CD14-positive monocyte (primary cell): ENCODE measurements around the gene PERCC1. TPM values are rescaled to one million over a fixed set of nuclear protein-coding genes. Genes with fewer than 3 reads are reported as not detected.

Experiments
- DNase-seq, 3 donors: peaks; one replicate each; pipeline ENCODE4 v3.0.0-alpha.2; 2011 to 2022
- H2AFZ ChIP-seq: 2 replicates; pipeline ENCODE4 v1.6.0; 2012; ENCODE audit warnings: mild to moderate bottlenecking, low read depth, low read length, inconsistent platforms; ENCODE audit not compliant: insufficient read depth, poor library complexity, severe bottlenecking
- H3K27ac ChIP-seq, 2 donors: 1 replicate in 1 of 2; 2 replicates in 1 of 2; pipeline ENCODE4 v1.5.1; 2012 to 2013; ENCODE audit warnings: low read length in 2 of 2, control low read depth in 1 of 2, inconsistent platforms in 1 of 2, low read depth in 1 of 2, mild to moderate bottlenecking in 1 of 2
- H3K27me3 ChIP-seq, 2 donors: one replicate each; pipeline versions ENCODE4 v1.6.0 to v1.6.1; 2011 to 2013; ENCODE audit warnings: low read length in 2 of 2; ENCODE audit not compliant: control insufficient read depth in 2 of 2, insufficient read depth in 2 of 2
- H3K36me3 ChIP-seq, 2 donors: replicated peaks in 1 of 2; 1 replicate in 1 of 2; 2 replicates in 1 of 2; pipeline versions ENCODE4 v1.5.1 to v1.6.1; 2012 to 2013; ENCODE audit warnings: low read length in 2 of 2, control low read depth in 1 of 2, inconsistent platforms in 1 of 2, mild to moderate bottlenecking in 1 of 2; ENCODE audit not compliant: insufficient read depth in 2 of 2, control insufficient read depth in 1 of 2
- H3K4me1 ChIP-seq, 2 donors: 1 replicate in 1 of 2; 2 replicates in 1 of 2; pipeline versions ENCODE4 v1.5.1 to v1.6.1; 2012 to 2013; ENCODE audit warnings: low read length in 2 of 2, control low read depth in 1 of 2, inconsistent platforms in 1 of 2, mild to moderate bottlenecking in 1 of 2, moderate library complexity in 1 of 2; ENCODE audit not compliant: insufficient read depth in 2 of 2, control insufficient read depth in 1 of 2
- H3K4me2 ChIP-seq: replicated peaks from 2 replicates; pipeline ENCODE3; 2012; ENCODE audit warnings: low read length, moderate library complexity, mild to moderate bottlenecking; ENCODE audit not compliant: poor library complexity, severe bottlenecking; ENCODE audit errors: extremely low read depth
- H3K4me3 ChIP-seq, 3 experiments: fragments of 200-600 bp in 1 of 3; sonication (generic) in 1 of 3; replicated peaks in 1 of 3; 1 replicate in 2 of 3; 2 replicates in 1 of 3; pipeline ENCODE4 v1.5.1; 2011 to 2013; ENCODE audit warnings: low read length in 3 of 3, mild to moderate bottlenecking in 3 of 3, control low read depth in 2 of 3, low read depth in 2 of 3, inconsistent platforms in 1 of 3, moderate library complexity in 1 of 3
- H3K79me2 ChIP-seq: 2 replicates; pipeline ENCODE4 v1.6.0; 2012; ENCODE audit warnings: mild to moderate bottlenecking, control low read depth, inconsistent platforms, low read length, moderate library complexity; ENCODE audit not compliant: insufficient read depth
- H3K9ac ChIP-seq: 2 replicates; pipeline ENCODE4 v1.6.0; 2017; ENCODE audit warnings: low read length, mild to moderate bottlenecking; ENCODE audit not compliant: insufficient read depth, poor library complexity, severe bottlenecking
- H3K9me3 ChIP-seq, 2 donors: replicated peaks in 1 of 2; 1 replicate in 1 of 2; 2 replicates in 1 of 2; pipeline versions ENCODE4 v1.5.1 to v1.6.1; 2012 to 2013; ENCODE audit warnings: low read length in 2 of 2, control low read depth in 1 of 2; ENCODE audit not compliant: control insufficient read depth in 1 of 2, insufficient read depth in 1 of 2
- H4K20me1 ChIP-seq: 2 replicates; pipeline ENCODE4 v1.6.0; 2012; ENCODE audit warnings: mild to moderate bottlenecking, low read length, control low read depth, moderate library complexity; ENCODE audit not compliant: insufficient read depth
- H3K27ac Mint-ChIP-seq, 7 donors: one replicate each; pipeline ENCODE4 v1.8.0; 2020; ENCODE audit warnings: mild to moderate bottlenecking in 7 of 7, mixed read lengths in 7 of 7, moderate library complexity in 6 of 7, inconsistent platforms in 2 of 7
- H3K27me3 Mint-ChIP-seq, 3 donors: one replicate each; pipeline ENCODE4 v1.8.0; 2021 to 2022; ENCODE audit warnings: low read depth in 3 of 3, mild to moderate bottlenecking in 3 of 3, mixed read lengths in 3 of 3, moderate library complexity in 3 of 3, inconsistent platforms in 1 of 3
- H3K36me3 Mint-ChIP-seq, 2 donors: one replicate each; pipeline ENCODE4 v1.8.0; 2020; ENCODE audit warnings: mixed read lengths in 2 of 2, inconsistent platforms in 1 of 2, mild to moderate bottlenecking in 1 of 2
- H3K4me1 Mint-ChIP-seq: one replicate; pipeline ENCODE4 v1.8.0; 2020; ENCODE audit warnings: mild to moderate bottlenecking, mixed read lengths
- H3K4me3 Mint-ChIP-seq, 2 donors: one replicate each; pipeline ENCODE4 v1.8.0; 2020; ENCODE audit warnings: mild to moderate bottlenecking in 2 of 2, mixed read lengths in 2 of 2, moderate library complexity in 1 of 2
- H3K9me3 Mint-ChIP-seq, 7 donors: one replicate each; pipeline ENCODE4 v1.8.0; 2020 to 2022; ENCODE audit warnings: mixed read lengths in 7 of 7, mild to moderate bottlenecking in 6 of 7, moderate library complexity in 6 of 7, inconsistent platforms in 2 of 7
- WGBS: methylation state at CpG from one replicate; pipeline ENCODE4 v1.1.5; 2013; ENCODE audit warnings: missing lambda C conversion rate; ENCODE audit not compliant: insufficient coverage; 5-methylcytosine and 5-hydroxymethylcytosine counted together
- intact Hi-C, 2 donors: fragments of 100-400 bp; cut with micrococcal nuclease; formaldehyde crosslinking; loops; one replicate each; pipeline versions ENCODE4 v1.15.0 to v1.15.1; 2023
- polyA plus RNA-seq, 3 donors: library from polyadenylated mRNA; depleted of rRNA in 1 of 3; unstranded in 2 of 3; stranded (reverse) in 1 of 3; fragments of 300-500 nt in 2 of 3; fragments of >200 nt in 1 of 3; fragmentation: Illumina TruSeq in 2 of 3; gene quantifications; 1 replicate in 2 of 3; 2 replicates in 1 of 3; pipeline ENCODE4 v1.2.3, GENCODE V29; 2012 to 2021
- TF ChIP-seq, protein P1 (sequence below): fragments of 200-600 bp; IDR thresholded peaks from one replicate; pipeline ENCODE4 v1.8.0; 2022; ENCODE audit warnings: antibody characterized with exemption, mild to moderate bottlenecking

The PERCC1 gene
- polyA plus RNA-seq, 3 donors: not detected

DNA sequence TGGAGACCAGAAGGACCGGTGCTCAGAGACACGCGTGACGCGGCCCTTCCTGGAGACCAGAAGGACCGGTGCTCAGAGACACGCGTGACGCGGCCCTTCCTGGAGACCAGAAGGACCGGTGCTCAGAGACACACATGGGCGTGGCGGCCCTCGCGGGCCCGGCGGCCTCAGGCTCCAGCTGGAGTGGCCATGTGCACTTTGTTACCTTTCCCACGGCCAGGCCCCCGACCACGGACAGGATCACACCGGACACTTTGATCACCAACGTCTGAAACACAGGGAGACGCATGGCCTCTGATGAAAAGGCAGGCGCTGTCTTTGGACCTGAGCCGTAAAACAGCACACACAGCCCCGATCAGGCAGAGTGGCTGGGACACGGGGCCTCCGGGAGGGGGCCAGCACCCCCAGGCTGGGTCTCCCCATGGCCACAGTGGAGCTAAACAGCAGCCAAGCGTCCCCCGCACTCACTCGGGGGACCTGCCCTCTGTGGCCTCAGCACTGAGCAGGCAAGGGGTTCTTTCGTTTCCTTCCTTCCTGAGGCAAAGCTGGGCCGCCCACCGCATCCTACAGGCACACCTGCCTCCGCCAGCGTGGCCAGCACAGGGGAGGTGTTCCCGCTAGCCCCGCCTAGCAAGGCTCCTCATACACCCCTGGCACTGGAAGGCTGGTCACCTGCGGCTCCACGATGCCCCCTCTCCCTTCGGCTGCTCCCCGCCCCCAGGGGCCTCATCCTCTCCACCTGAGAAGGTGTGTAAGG, 26.8 kb downstream of the PERCC1 start:
- no peak overlapping the region for H3K4me3 Mint-ChIP-seq
- peaks cover 80 to 96% of the 10 kb centered on the region in 2 donors for H3K36me3 ChIP-seq
- WGBS: 83% methylated on average over 34 of the region's 42 CpGs
- H4K20me1 ChIP-seq: peaks cover 64% of the 10 kb centered on the region
- H3K9ac ChIP-seq: no peak overlapping the region
- peak overlapping the region in 1 of 7 donors; percentile 30 for H3K27ac Mint-ChIP-seq
- no peaks in the 10 kb centered on the region for H3K9me3 Mint-ChIP-seq
- no peaks in the 10 kb centered on the region for H3K4me1 ChIP-seq
- no peak overlapping the region for H2AFZ ChIP-seq
- DNase-seq: no peak
- H3K27ac ChIP-seq: no peak overlapping the region
- no peaks in the 10 kb centered on the region for H3K27me3 ChIP-seq
- peaks cover 24% of the 10 kb centered on the region for H3K79me2 ChIP-seq
- no peaks in the 10 kb centered on the region for H3K27me3 Mint-ChIP-seq
- H3K4me2 ChIP-seq: no peak overlapping the region
- H3K9me3 ChIP-seq: no peaks in the 10 kb centered on the region
- TF ChIP-seq, protein P1, sequence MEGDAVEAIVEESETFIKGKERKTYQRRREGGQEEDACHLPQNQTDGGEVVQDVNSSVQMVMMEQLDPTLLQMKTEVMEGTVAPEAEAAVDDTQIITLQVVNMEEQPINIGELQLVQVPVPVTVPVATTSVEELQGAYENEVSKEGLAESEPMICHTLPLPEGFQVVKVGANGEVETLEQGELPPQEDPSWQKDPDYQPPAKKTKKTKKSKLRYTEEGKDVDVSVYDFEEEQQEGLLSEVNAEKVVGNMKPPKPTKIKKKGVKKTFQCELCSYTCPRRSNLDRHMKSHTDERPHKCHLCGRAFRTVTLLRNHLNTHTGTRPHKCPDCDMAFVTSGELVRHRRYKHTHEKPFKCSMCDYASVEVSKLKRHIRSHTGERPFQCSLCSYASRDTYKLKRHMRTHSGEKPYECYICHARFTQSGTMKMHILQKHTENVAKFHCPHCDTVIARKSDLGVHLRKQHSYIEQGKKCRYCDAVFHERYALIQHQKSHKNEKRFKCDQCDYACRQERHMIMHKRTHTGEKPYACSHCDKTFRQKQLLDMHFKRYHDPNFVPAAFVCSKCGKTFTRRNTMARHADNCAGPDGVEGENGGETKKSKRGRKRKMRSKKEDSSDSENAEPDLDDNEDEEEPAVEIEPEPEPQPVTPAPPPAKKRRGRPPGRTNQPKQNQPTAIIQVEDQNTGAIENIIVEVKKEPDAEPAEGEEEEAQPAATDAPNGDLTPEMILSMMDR: no peak
- no peaks in the 10 kb centered on the region for H3K4me1 Mint-ChIP-seq
- no peak overlapping the region for H3K4me3 ChIP-seq
- intact Hi-C loops: loop anchor here in 1 of 2 donors (10.0 kb wide), 1 partner anchor 47 kb away; no protein-coding TSS in a partner anchor
- peaks cover 66 to 90% of the 10 kb centered on the region in 2 donors for H3K36me3 Mint-ChIP-seq

GRCh38 chr16:1458336-1458976, 27.6 kb downstream of the PERCC1 start:
- peaks cover 31% of the 10 kb centered on the region for H3K79me2 ChIP-seq
- no peak overlapping the region for H3K4me2 ChIP-seq
- peaks cover 72% of the 10 kb centered on the region for H4K20me1 ChIP-seq
- Mint-ChIP-seq H3K9me3 (no peaks in the 10 kb centered on the region), H3K27me3 (peaks cover 0 to 2% (median 0%) of the 10 kb centered on the region in 3 donors), H3K27ac (peak overlapping the region in 4 of 7 donors; percentile 50 to 86 (median 66)), H3K4me1 (no peaks in the 10 kb centered on the region), H3K4me3 (no peak overlapping the region), H3K36me3 (peaks cover 64 to 88% of the 10 kb centered on the region in 2 donors)
- no peak overlapping the region for H3K4me3 ChIP-seq
- no peaks in the 10 kb centered on the region for H3K4me1 ChIP-seq
- no peak overlapping the region for H3K9ac ChIP-seq
- intact Hi-C loops: loop anchor here in 1 of 2 donors (10.0 kb wide), 1 partner anchor 46 kb away; no protein-coding TSS in a partner anchor
- H3K9me3 ChIP-seq: no peaks in the 10 kb centered on the region
- no peak overlapping the region for H3K27ac ChIP-seq
- H3K36me3 ChIP-seq: peaks cover 81 to 96% of the 10 kb centered on the region in 2 donors
- no peaks in the 10 kb centered on the region for H3K27me3 ChIP-seq
- no peak overlapping the region for H2AFZ ChIP-seq
- DNase-seq: peak in 2 of 3 donors; percentile 17 to 38
- WGBS: 94% methylated on average over 14 of the region's 26 CpGs
- TF ChIP-seq, protein P1: no peak
